VCaP (cell line): ENCODE data around the gene FKBP15.

Experiments
- H3K27ac ChIP-seq: fragments of 450-650 bp; 2 replicates; pipeline ENCODE4 v1.5.1; 2017
- TF ChIP-seq, protein P1 (sequence below): fragments of 450-650 bp; conservative IDR thresholded peaks from 2 replicates; pipeline ENCODE4 v1.5.1; 2017; ENCODE audit warnings: mild to moderate bottlenecking, moderate library complexity

Gene FKBP15, protein sequence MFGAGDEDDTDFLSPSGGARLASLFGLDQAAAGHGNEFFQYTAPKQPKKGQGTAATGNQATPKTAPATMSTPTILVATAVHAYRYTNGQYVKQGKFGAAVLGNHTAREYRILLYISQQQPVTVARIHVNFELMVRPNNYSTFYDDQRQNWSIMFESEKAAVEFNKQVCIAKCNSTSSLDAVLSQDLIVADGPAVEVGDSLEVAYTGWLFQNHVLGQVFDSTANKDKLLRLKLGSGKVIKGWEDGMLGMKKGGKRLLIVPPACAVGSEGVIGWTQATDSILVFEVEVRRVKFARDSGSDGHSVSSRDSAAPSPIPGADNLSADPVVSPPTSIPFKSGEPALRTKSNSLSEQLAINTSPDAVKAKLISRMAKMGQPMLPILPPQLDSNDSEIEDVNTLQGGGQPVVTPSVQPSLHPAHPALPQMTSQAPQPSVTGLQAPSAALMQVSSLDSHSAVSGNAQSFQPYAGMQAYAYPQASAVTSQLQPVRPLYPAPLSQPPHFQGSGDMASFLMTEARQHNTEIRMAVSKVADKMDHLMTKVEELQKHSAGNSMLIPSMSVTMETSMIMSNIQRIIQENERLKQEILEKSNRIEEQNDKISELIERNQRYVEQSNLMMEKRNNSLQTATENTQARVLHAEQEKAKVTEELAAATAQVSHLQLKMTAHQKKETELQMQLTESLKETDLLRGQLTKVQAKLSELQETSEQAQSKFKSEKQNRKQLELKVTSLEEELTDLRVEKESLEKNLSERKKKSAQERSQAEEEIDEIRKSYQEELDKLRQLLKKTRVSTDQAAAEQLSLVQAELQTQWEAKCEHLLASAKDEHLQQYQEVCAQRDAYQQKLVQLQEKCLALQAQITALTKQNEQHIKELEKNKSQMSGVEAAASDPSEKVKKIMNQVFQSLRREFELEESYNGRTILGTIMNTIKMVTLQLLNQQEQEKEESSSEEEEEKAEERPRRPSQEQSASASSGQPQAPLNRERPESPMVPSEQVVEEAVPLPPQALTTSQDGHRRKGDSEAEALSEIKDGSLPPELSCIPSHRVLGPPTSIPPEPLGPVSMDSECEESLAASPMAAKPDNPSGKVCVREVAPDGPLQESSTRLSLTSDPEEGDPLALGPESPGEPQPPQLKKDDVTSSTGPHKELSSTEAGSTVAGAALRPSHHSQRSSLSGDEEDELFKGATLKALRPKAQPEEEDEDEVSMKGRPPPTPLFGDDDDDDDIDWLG

DNA sequence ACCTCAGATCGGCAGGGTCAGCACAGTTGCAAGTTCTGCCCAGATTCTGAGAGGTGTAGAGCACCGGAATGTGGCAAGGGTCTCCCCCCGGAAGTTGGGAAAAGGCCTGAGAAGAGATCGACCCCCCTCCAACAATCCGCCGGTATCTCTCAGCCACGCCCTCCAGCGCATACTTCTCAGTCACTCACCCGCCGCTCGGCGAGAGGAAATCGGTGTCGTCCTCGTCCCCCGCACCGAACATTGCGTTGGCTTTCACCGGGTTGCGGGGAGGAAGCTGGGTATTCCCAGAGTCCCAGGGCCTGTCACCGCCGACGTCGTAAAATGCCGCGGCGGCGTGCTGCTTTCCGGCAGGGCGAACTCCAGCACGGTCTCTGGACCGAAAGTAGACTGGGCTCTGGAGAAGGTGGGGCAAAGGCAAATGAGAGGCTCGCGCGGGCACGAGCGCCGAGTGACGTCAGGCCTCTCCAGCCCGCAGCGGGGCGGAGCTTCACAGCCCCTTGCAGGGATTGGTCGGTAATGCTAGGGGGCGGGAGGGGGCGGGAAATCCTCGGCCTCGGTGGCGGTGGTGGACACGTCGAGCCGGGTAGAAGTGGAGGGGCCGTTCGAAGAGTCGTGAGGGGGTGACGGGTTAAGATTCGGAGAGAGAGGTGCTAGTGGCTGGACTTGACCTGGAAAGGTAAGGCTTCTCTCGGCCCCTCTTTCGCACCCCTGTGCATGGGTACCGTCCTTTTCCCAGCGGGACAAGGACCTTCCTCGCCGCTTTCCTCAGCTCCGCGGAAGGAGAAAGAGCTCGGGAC lies at the start of gene FKBP15, which contains the start of gene SLC31A1:
FKBP15 (minus strand) TSS at position 275 of the 797 bp plus-strand sequence; CDS start at position 241, 34 bp downstream.
SLC31A1 (plus strand) TSS at position 542 of the 797 bp plus-strand sequence. CDS start 34,605 bp downstream, outside the sequence.
- TF ChIP-seq, protein P1, sequence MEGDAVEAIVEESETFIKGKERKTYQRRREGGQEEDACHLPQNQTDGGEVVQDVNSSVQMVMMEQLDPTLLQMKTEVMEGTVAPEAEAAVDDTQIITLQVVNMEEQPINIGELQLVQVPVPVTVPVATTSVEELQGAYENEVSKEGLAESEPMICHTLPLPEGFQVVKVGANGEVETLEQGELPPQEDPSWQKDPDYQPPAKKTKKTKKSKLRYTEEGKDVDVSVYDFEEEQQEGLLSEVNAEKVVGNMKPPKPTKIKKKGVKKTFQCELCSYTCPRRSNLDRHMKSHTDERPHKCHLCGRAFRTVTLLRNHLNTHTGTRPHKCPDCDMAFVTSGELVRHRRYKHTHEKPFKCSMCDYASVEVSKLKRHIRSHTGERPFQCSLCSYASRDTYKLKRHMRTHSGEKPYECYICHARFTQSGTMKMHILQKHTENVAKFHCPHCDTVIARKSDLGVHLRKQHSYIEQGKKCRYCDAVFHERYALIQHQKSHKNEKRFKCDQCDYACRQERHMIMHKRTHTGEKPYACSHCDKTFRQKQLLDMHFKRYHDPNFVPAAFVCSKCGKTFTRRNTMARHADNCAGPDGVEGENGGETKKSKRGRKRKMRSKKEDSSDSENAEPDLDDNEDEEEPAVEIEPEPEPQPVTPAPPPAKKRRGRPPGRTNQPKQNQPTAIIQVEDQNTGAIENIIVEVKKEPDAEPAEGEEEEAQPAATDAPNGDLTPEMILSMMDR: no peak
- H3K27ac ChIP-seq: peak within 1 kb of the TSS; percentile 83

DNA sequence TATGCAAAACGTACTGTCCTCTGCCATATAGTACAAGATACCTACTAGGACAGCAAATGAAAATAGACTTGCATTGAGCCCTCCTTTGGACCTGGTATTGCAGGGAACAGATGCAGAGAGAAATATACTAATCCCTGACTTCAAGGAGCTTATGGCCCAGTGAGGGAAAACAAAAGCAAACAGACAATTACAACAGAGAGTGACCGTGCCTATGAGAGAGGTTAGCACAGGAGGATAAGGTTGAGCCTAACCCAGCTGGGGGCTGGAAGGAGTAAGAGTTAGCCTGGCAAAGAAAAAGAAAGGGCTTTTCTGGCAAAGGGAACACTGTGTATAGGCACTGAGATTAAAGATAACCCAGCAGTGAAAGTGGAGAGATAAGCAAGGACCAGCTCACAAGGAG lies 48.8 kb upstream of the FKBP15 start:
- TF ChIP-seq, protein P1: no peak

DNA sequence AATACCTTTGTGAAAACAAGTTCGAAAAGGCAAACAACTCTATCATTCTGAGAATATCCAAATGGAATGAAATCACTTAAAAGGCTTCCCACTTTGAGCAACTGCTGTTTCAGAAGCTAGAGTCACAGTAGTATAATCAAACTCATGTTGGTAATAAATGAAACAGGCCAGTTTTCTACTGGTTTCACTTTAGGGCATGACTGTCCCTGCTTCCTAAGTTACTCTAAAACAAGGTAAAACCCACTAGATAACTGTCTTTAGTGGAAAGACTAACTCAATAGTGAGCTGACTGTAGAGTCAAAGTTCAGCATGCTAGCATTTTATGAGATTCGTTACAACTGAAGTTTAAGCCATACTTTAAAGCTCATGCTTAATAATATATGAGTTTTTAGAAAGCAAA lies 48.3 kb upstream of the FKBP15 start:
- no peak overlapping the region for H3K27ac ChIP-seq
- TF ChIP-seq, protein P1: no peak

More for the DNA sequence above, 48.8 kb upstream of the FKBP15 start:
- no peak overlapping the region for H3K27ac ChIP-seq

DNA sequence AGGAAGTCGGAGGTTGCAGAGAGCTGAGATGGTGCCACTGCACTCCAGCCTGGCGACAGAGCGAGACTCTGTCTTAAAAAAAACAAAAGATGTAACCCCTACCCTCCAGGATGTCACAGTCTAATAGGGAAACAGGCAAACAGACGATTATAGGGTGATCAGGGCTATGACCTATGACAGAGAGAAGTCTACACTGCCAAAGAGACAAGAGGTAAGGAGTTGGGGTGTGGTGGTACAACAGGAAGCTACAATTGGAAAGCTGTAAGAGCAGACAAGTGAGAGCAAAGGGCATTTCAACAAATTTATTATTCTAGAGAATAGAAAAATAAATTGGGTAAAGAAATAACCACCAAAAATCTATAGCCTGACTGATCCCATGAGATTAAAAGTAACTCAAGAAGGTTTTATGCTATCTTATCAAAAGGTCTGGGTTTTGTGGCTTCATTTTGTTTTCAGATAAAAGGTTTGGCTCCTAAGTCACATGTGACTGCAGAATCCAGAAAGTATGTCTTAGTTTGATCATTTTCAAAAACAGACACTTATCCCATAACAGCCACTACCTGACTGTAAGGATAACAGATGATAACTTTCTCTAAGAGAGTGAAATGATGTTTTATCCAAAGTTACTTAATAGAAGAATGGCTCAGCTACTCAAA lies 47.0 kb upstream of the FKBP15 start:
- TF ChIP-seq, protein P1: no peak
- no peak overlapping the region for H3K27ac ChIP-seq

DNA sequence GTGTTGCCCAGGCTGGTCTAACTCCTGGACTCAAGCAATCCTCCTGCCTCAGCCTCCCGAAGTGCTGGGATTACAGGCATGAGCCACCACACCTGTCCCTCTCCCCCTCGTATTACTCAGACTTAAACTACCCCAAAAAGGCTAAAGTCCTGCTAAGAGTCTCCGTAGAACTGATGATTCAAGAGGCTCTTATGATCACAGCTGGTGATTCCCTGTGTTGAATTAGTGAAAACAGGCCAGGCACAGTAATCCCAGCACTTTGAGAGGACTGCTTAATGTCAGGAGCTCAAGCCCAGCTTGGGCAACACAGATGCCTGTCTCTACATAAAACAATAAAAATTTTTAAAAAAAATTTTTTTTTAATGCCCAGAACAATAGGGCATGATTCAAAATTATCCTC lies 45.1 kb upstream of the FKBP15 start:
- TF ChIP-seq, protein P1: no peak
- H3K27ac ChIP-seq: no peak overlapping the region

DNA sequence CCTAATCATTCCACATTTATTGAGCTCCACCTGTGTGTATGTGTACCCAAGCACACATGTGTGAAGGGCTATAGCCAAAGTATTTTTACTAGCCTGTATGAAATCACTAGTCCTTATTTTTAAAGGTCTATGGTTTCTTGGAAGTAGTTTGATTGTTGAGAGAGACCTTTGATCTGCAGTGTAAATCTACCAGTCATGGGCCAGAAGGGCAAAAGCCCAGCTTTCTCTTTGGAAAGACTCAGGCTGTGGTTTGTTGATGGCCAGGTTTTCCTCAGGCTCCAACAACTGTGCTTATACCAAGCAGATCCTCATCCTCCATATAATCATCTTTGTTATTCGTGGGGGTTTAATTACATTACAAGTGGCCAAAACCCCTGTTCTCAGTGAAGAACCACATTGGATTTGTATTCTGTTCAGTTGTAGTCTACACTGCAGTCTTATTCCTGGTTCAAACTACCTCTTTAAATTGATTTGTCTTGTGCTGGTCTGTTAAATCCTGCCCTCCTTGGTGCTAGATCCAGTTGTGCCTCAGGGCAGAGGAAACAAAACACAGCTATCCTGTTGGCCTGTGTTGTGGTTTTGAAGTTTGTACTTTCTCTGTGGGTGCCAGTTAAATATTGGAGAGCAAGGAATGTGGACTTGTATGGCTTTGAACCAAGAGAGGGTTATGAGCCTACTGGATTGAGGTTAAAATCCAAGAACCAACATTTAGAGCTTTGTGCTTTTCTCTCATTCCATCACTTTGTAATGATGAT lies 41.0 kb upstream of the FKBP15 start:
- H3K27ac ChIP-seq: no peak overlapping the region
- TF ChIP-seq, protein P1: no peak
